ENCODE results near the gene TACSTD2. TPM values are rescaled to one million over a fixed set of nuclear protein-coding genes. Genes with fewer than 3 reads are reported as not detected.
"Not testable (repeated sequence)": the region's sequence is repeated elsewhere in the genome, so short reads cannot be mapped to it uniquely, and the experiment has no call there.

The TACSTD2 gene
- total RNA-seq, 1 donor, result under 0.01 TPM

DNA sequence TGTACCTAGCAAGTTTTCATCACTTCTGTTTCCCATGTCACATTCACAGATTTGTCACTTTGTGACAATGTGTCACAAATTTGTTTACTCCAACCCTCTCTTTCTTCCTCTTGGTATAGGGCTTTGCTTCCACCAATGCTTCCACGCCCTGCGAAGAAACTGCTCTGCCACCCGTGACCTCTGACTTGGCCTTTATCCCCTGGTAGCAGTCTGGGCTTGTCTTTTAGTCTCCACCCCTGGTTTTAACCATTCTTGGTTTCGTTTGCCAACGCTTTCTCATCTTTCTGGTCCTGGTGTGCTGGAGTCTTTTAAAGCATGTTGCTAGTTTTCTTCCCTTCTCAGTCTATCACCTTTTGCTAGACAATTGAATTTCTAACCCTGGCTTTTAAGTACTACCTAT, 8.1 kb downstream of the TACSTD2 start:
- H3K4me1 ChIP-seq (ENCODE audit: insufficient read depth, low read length), result no peaks in the 10 kb centered on the region
- TF ChIP-seq, protein P1, sequence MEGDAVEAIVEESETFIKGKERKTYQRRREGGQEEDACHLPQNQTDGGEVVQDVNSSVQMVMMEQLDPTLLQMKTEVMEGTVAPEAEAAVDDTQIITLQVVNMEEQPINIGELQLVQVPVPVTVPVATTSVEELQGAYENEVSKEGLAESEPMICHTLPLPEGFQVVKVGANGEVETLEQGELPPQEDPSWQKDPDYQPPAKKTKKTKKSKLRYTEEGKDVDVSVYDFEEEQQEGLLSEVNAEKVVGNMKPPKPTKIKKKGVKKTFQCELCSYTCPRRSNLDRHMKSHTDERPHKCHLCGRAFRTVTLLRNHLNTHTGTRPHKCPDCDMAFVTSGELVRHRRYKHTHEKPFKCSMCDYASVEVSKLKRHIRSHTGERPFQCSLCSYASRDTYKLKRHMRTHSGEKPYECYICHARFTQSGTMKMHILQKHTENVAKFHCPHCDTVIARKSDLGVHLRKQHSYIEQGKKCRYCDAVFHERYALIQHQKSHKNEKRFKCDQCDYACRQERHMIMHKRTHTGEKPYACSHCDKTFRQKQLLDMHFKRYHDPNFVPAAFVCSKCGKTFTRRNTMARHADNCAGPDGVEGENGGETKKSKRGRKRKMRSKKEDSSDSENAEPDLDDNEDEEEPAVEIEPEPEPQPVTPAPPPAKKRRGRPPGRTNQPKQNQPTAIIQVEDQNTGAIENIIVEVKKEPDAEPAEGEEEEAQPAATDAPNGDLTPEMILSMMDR (IDR thresholded peaks at IDR 0.05; ENCODE audit: extremely low read depth, low read depth, low read length), result no peak
- H3K27ac ChIP-seq (ENCODE audit: low read depth, low read length), result no peak overlapping the region
- no peaks in the 10 kb centered on the region for H3K36me3 ChIP-seq (ENCODE audit: insufficient read depth, low read length)
- no peak overlapping the region for H2AFZ ChIP-seq (ENCODE audit: low read length)
- H3K4me2 ChIP-seq (ENCODE audit: insufficient read depth, low read length), result no peak overlapping the region
- H3K9me3 ChIP-seq (ENCODE audit: low read depth, low read length), result no peaks in the 10 kb centered on the region
- H3K4me3 ChIP-seq (ENCODE audit: insufficient read depth, low read length), result no peak overlapping the region
- H4K20me1 ChIP-seq (ENCODE audit: insufficient read depth, low read length), result no peaks in the 10 kb centered on the region
- H3K27me3 ChIP-seq (ENCODE audit: insufficient read depth, low read length), result peaks cover 33% of the 10 kb centered on the region
- H3K79me2 ChIP-seq (ENCODE audit: insufficient read depth, low read length), result no peaks in the 10 kb centered on the region
- DNase-seq (ENCODE audit: insufficient read length, low spot score, missing footprints), result no peak

DNA sequence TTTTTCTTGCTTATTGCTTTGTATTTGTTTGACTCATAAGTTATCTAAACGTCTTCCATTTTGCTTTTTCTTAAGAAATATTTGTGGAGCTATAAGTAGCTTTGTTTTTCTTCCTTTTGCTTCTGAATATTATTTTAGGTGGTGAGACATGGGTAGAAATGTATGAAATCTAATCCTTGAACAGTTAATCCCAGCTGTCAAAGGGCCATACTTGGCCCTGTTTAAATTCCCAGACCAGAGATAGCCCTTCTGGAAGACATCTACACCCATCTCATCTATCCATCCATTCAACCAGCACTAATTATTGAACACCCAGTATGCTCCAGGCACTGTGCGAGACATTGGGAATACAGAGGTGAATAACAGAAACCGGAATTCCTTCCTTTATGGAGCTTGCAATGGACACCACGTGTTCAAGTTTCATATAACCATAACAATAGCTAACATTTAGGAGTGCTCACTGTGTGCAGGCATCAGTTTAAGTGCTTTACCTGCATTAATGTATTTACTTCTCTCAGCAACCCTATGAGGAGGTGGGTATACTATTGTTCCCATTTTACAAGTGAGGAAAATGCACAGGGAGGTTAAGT, 8.7 kb downstream of the TACSTD2 start:
- Histone ChIP-seq H3K4me3 (ENCODE audit: insufficient read depth, low read length) (no peak overlapping the region), H3K4me2 (ENCODE audit: insufficient read depth, low read length) (no peak overlapping the region), H3K79me2 (ENCODE audit: insufficient read depth, low read length) (no peaks in the 10 kb centered on the region), H2AFZ (ENCODE audit: low read length) (no peak overlapping the region), H3K4me1 (ENCODE audit: insufficient read depth, low read length) (no peaks in the 10 kb centered on the region), H3K27me3 (ENCODE audit: insufficient read depth, low read length) (peaks cover 28% of the 10 kb centered on the region), H4K20me1 (ENCODE audit: insufficient read depth, low read length) (no peaks in the 10 kb centered on the region), H3K9me3 (ENCODE audit: low read depth, low read length) (no peaks in the 10 kb centered on the region), H3K36me3 (ENCODE audit: insufficient read depth, low read length) (no peaks in the 10 kb centered on the region), H3K27ac (ENCODE audit: low read depth, low read length) (no peak overlapping the region)
- TF ChIP-seq, protein P1 (IDR thresholded peaks at IDR 0.05; ENCODE audit: extremely low read depth, low read depth, low read length), result no peak
- DNase-seq (ENCODE audit: insufficient read length, low spot score, missing footprints), result no peak

DNA sequence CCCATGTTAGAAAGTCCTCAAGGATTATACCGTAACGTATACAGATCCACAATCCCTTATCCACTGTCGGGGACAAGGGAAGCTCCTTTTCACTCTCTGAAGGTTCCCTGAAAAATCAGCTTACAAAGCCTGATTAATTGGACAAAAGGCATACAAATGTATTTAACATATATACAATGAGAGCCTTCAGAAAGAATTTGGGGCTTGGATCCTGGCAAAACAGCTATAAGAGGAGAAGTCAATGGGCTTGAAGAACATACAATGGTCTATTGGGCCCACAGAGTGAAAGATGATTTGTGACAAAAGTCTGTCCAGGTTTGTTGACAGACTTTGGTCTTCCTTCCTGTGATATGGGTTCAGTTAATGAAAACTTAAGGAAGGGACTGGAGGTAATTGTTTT, 10.7 kb downstream of the TACSTD2 start:
- no peaks in the 10 kb centered on the region for H3K79me2 ChIP-seq (ENCODE audit: insufficient read depth, low read length)

DNA sequence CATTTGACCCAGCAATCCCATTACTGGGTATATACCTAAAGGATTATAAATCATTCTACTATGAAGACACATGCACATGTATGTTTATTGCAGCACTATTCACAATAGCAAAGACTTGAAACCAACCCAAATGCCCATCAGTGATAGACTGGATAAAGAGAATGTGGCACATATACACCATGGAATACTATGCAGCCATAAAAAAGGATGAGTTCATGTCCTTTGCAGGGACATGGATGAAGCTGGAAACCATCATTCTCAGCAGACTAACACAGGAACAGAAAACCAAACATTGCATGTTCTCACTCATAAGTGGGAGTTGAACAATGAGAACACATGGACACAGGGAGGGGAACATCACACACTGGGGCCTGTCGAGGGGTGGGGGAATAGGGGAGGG, 13.3 kb downstream of the TACSTD2 start:
- DNase-seq (ENCODE audit: insufficient read length, low spot score, missing footprints); H3K27ac ChIP-seq (ENCODE audit: low read depth, low read length); H3K27me3 ChIP-seq (ENCODE audit: insufficient read depth, low read length); H3K36me3 ChIP-seq (ENCODE audit: insufficient read depth, low read length); H3K9me3 ChIP-seq (ENCODE audit: low read depth, low read length); H3K79me2 ChIP-seq (ENCODE audit: insufficient read depth, low read length); H3K4me1 ChIP-seq (ENCODE audit: insufficient read depth, low read length); H3K4me3 ChIP-seq (ENCODE audit: insufficient read depth, low read length); H3K4me2 ChIP-seq (ENCODE audit: insufficient read depth, low read length); H4K20me1 ChIP-seq (ENCODE audit: insufficient read depth, low read length); H2AFZ ChIP-seq (ENCODE audit: low read length): not testable (repeated sequence)

More for the DNA sequence above, 10.7 kb downstream of the TACSTD2 start:
- H2AFZ ChIP-seq (ENCODE audit: low read length), result no peak overlapping the region
- no peaks in the 10 kb centered on the region for H3K4me1 ChIP-seq (ENCODE audit: insufficient read depth, low read length)
- H3K36me3 ChIP-seq (ENCODE audit: insufficient read depth, low read length), result no peaks in the 10 kb centered on the region
- no peak for DNase-seq (ENCODE audit: insufficient read length, low spot score, missing footprints)
- no peaks in the 10 kb centered on the region for H3K9me3 ChIP-seq (ENCODE audit: low read depth, low read length)
- peaks cover 8% of the 10 kb centered on the region for H3K27me3 ChIP-seq (ENCODE audit: insufficient read depth, low read length)
- H3K4me3 ChIP-seq (ENCODE audit: insufficient read depth, low read length), result no peak overlapping the region
- TF ChIP-seq, protein P1 (IDR thresholded peaks at IDR 0.05; ENCODE audit: extremely low read depth, low read depth, low read length), result no peak
- no peaks in the 10 kb centered on the region for H4K20me1 ChIP-seq (ENCODE audit: insufficient read depth, low read length)
- H3K4me2 ChIP-seq (ENCODE audit: insufficient read depth, low read length), result no peak overlapping the region
- H3K27ac ChIP-seq (ENCODE audit: low read depth, low read length), result no peak overlapping the region
